Tibial artery (tissue), 4 donors: ENCODE measurements around the gene TMA7B.

Source experiments
- DNase-seq, 2 donors: peaks; one replicate each; pipeline ENCODE4 v3.0.0-alpha.2; 2019
- H3K27ac ChIP-seq, 2 donors: fragments of 200-600 bp; sonication (generic) in 1 of 2; 1 replicate in 1 of 2; 2 replicates in 1 of 2; pipeline ENCODE4 v1.5.1; 2018 to 2019; ENCODE audit warnings: mild to moderate bottlenecking in 1 of 2
- H3K27me3 ChIP-seq, 2 donors: fragments of 200-600 bp; sonication (generic) in 1 of 2; one replicate each; pipeline versions ENCODE4 v1.5.1 to v1.6.0; 2016 to 2019
- H3K36me3 ChIP-seq, 3 donors: fragments of 200-600 bp; sonication (generic) in 2 of 3; one replicate each; pipeline ENCODE4 v1.5.1; 2016 to 2019; ENCODE audit warnings: mild to moderate bottlenecking in 2 of 3
- H3K4me1 ChIP-seq, 4 donors: fragments of 200-600 bp; sonication (generic) in 2 of 4; 1 replicate in 3 of 4; 2 replicates in 1 of 4; pipeline ENCODE4 v1.5.1; 2016 to 2019
- H3K4me3 ChIP-seq, 2 donors: fragments of 200-600 bp; sonication (generic) in 1 of 2; 1 replicate in 1 of 2; 2 replicates in 1 of 2; pipeline ENCODE4 v1.5.1; 2018 to 2019; ENCODE audit warnings: mild to moderate bottlenecking in 2 of 2
- H3K9me3 ChIP-seq, 3 donors: fragments of 200-600 bp; sonication (generic) in 1 of 3; one replicate each; pipeline ENCODE4 v1.5.1; 2016 to 2019
- intact Hi-C: fragments of 100-400 bp; cut with DNase I; formaldehyde crosslinking; loops from one replicate; pipeline ENCODE4 v1.15.0; 2023; ENCODE audit warnings: low total_unique reads
- TF ChIP-seq, protein P1 (sequence below), 2 experiments: fragments of 200-600 bp in 1 of 2; fragments of 450-650 bp in 1 of 2; IDR thresholded peaks; one replicate each; pipeline ENCODE4 v1.5.1; 2017 to 2019; ENCODE audit warnings: antibody characterized with exemption in 2 of 2, mild to moderate bottlenecking in 1 of 2, moderate library complexity in 1 of 2

TMA7B gene

GRCh38 chr22:40009951-40010671 is 49.9 kb downstream of the TMA7B start:
- intact Hi-C loops = no loop called here
- peaks cover 0 to 12% (median 0%) of the 10 kb centered on the region in 4 donors for H3K4me1 ChIP-seq
- H3K27ac ChIP-seq = no peak overlapping the region
- H3K36me3 ChIP-seq = no peaks in the 10 kb centered on the region
- H3K4me3 ChIP-seq = no peak overlapping the region
- no peak for DNase-seq
- TF ChIP-seq, protein P1, sequence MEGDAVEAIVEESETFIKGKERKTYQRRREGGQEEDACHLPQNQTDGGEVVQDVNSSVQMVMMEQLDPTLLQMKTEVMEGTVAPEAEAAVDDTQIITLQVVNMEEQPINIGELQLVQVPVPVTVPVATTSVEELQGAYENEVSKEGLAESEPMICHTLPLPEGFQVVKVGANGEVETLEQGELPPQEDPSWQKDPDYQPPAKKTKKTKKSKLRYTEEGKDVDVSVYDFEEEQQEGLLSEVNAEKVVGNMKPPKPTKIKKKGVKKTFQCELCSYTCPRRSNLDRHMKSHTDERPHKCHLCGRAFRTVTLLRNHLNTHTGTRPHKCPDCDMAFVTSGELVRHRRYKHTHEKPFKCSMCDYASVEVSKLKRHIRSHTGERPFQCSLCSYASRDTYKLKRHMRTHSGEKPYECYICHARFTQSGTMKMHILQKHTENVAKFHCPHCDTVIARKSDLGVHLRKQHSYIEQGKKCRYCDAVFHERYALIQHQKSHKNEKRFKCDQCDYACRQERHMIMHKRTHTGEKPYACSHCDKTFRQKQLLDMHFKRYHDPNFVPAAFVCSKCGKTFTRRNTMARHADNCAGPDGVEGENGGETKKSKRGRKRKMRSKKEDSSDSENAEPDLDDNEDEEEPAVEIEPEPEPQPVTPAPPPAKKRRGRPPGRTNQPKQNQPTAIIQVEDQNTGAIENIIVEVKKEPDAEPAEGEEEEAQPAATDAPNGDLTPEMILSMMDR (IDR thresholded peaks at IDR 0.05) = no peak
- H3K27me3 ChIP-seq = peaks cover 0 to 36% of the 10 kb centered on the region in 2 donors
- no peaks in the 10 kb centered on the region for H3K9me3 ChIP-seq

GRCh38 chr22:40010746-40011145 is 50.5 kb downstream of the TMA7B start:
- H3K9me3 ChIP-seq = no peaks in the 10 kb centered on the region
- H3K27ac ChIP-seq = no peak overlapping the region
- H3K27me3 ChIP-seq = peaks cover 0 to 39% of the 10 kb centered on the region in 2 donors
- DNase-seq = no peak
- TF ChIP-seq, protein P1 (IDR thresholded peaks at IDR 0.05) = no peak
- intact Hi-C loops = no loop called here
- no peaks in the 10 kb centered on the region for H3K36me3 ChIP-seq
- H3K4me3 ChIP-seq = no peak overlapping the region
- H3K4me1 ChIP-seq = peaks cover 0 to 12% (median 0%) of the 10 kb centered on the region in 4 donors
